ENCODE data around the gene PLXNB1. TPM values are rescaled to one million over a fixed set of nuclear protein-coding genes. Genes with fewer than 3 reads are reported as not detected.

PLXNB1 gene
- polyA plus RNA-seq, 2 of the 4 experiments (the other 2 are of a cell fraction), result 10.0 to 20.9 TPM

DNA sequence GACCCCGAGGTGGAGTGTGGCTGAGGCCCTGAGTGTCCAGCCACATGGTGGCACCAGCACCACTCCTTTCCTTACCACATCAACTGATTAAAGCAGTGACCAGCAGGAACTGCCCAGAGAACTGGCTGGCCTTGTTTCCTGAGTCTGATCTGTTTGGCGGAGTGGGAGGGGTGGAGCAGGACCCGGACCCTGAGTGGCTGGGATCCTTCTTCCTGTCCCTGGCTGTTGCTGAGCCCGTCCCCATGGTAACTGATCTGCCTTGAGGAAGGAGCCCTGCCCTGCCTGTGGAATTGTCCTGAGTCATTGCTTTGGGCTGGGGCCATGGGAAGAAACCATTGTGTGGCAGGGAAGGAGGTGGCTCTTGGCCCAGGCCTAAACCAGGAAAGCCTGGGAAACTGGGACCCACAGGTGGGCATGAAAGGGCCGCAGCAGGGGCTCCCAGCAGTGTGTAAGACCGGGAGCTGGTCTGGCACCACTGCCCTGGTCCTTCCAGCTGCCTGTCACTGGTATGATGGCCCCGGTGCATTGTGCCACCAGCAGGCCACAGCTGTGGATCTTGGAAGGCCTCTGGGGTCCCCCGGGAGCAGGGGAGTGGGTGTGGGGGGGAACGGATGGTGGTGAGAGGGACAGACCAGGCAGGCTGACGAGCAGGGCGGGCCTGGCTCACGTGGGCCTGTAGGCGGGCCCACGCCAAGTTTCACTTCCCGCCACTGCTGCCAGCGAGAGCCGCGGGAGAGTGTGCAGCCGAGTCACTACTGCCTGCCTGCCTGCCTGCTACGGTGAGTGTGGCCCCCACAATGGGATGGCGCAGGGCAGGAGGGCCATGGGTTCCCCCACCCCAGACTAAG, 35.9 kb upstream of the PLXNB1 start:
- no peaks in the 10 kb centered on the region for H3K9me3 ChIP-seq
- POLR2A ChIA-PET, result no interaction called here
- no peak for FAIRE-seq
- CTCF ChIA-PET, result interaction anchor here (0.6 to 4.4 kb wide), 8 partner anchors 12 to 199 kb away, joined by 3 to 39 read pairs (median 5); no protein-coding TSS in a partner anchor
- peak overlapping the region; percentile 91 for H3K4me2 ChIP-seq
- WGBS (ENCODE audit: missing lambda C conversion rate), result 0% methylated on average over 5 of the region's 21 CpGs
- peaks cover 52% of the 10 kb centered on the region for H3K4me1 ChIP-seq
- H3K27ac ChIP-seq, result peak overlapping the region; percentile 96 to 99
- peak; percentile 97 to 98 for DNase-seq (ENCODE audit: low read depth in 1 of 2, low spot score in 1 of 2)
- peak; percentile 90 to 93 for ATAC-seq
- peak overlapping the region; percentile 37 for H3K4me3 ChIP-seq
- TF ChIP-seq RFX5 (IDR thresholded peaks at IDR 0.05), result peak; percentile 72
- TF ChIP-seq CBX2 (IDR thresholded peaks at IDR 0.05; ENCODE audit: borderline replicate concordance, low read depth), result no peak
- no peak for TF ChIP-seq MAZ (IDR thresholded peaks at IDR 0.05; ENCODE audit: borderline replicate concordance, low read depth, low read length)
- TF ChIP-seq TP53 (CRISPR knock-in tag; IDR thresholded peaks at IDR 0.05), result peak; percentile 43; the same call in 1 of the 2 replicates
- no peak for TF ChIP-seq ZNF302 (CRISPR knock-in tag; IDR thresholded peaks at IDR 0.05)
- peak; percentile 96 for TF ChIP-seq MAFK (IDR thresholded peaks at IDR 0.05; ENCODE audit: partially characterized antibody)
- no peak for TF ChIP-seq ZC3H11A (IDR thresholded peaks at IDR 0.05)
- TF ChIP-seq RCOR1 (IDR thresholded peaks at IDR 0.05; ENCODE audit: low read depth, low read length), result no peak
- peak; percentile 90 for TF ChIP-seq E2F6 (IDR thresholded peaks at IDR 0.05; ENCODE audit: borderline replicate concordance, low read depth)
- TF ChIP-seq POLR2A (IDR thresholded peaks at IDR 0.05; ENCODE audit: low read length), result peak; percentile 58
- no peak for TF ChIP-seq PHF8 (IDR thresholded peaks at IDR 0.05; ENCODE audit: borderline replicate concordance, low read depth)
- no peak for TF ChIP-seq HEYL (CRISPR knock-in tag; IDR thresholded peaks at IDR 0.05)
- no peak for TF ChIP-seq CEBPB (IDR thresholded peaks at IDR 0.05)
- no peak for TF ChIP-seq SREBF2 (IDR thresholded peaks at IDR 0.05)
- peak in 1 of 2 experiments; percentile 61; a peak in 2 of 5 replicates for TF ChIP-seq JUN (IDR thresholded peaks at IDR 0.05)
- TF ChIP-seq, protein P1, sequence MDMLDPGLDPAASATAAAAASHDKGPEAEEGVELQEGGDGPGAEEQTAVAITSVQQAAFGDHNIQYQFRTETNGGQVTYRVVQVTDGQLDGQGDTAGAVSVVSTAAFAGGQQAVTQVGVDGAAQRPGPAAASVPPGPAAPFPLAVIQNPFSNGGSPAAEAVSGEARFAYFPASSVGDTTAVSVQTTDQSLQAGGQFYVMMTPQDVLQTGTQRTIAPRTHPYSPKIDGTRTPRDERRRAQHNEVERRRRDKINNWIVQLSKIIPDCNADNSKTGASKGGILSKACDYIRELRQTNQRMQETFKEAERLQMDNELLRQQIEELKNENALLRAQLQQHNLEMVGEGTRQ (IDR thresholded peaks at IDR 0.05), result peak; percentile 68
- TF ChIP-seq EHF (CRISPR knock-in tag; IDR thresholded peaks at IDR 0.05), result peak; percentile 45; the same call in 1 of the 2 replicates
- no peak for TF ChIP-seq KDM5A (IDR thresholded peaks at IDR 0.05)
- TF ChIP-seq NFE2L2 (conservative IDR thresholded peaks at IDR 0.05; ENCODE audit: low read length), result peak; percentile 77
- TF ChIP-seq RAD21 (conservative IDR thresholded peaks at IDR 0.05 in 1 of 2, IDR thresholded peaks at IDR 0.05 in 1 of 2), result peak; percentile 75
- TF ChIP-seq CHD4 (IDR thresholded peaks at IDR 0.05; ENCODE audit: borderline replicate concordance), result no peak
- TF ChIP-seq BHLHE40 (IDR thresholded peaks at IDR 0.05; ENCODE audit: low read depth, low read length), result no peak
- TF ChIP-seq, protein P2, sequence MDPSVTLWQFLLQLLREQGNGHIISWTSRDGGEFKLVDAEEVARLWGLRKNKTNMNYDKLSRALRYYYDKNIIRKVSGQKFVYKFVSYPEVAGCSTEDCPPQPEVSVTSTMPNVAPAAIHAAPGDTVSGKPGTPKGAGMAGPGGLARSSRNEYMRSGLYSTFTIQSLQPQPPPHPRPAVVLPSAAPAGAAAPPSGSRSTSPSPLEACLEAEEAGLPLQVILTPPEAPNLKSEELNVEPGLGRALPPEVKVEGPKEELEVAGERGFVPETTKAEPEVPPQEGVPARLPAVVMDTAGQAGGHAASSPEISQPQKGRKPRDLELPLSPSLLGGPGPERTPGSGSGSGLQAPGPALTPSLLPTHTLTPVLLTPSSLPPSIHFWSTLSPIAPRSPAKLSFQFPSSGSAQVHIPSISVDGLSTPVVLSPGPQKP (IDR thresholded peaks at IDR 0.05; ENCODE audit: low read depth, low read length), result no peak
- TF ChIP-seq, protein P3, sequence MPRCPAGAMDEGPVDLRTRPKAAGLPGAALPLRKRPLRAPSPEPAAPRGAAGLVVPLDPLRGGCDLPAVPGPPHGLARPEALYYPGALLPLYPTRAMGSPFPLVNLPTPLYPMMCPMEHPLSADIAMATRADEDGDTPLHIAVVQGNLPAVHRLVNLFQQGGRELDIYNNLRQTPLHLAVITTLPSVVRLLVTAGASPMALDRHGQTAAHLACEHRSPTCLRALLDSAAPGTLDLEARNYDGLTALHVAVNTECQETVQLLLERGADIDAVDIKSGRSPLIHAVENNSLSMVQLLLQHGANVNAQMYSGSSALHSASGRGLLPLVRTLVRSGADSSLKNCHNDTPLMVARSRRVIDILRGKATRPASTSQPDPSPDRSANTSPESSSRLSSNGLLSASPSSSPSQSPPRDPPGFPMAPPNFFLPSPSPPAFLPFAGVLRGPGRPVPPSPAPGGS (IDR thresholded peaks at IDR 0.05), result 0 out of 3 replicates have a peak, but pooled peaks have one; percentile 11
- no peak for TF ChIP-seq JUNB (IDR thresholded peaks at IDR 0.05)
- 0 out of 2 replicates have a peak, but pooled peaks have one; percentile 41 for TF ChIP-seq ATOH8 (CRISPR knock-in tag; IDR thresholded peaks at IDR 0.05; ENCODE audit: low read depth)
- TF ChIP-seq KDM1A (IDR thresholded peaks at IDR 0.05; ENCODE audit: low read depth), result no peak
- TF ChIP-seq SMC3 (IDR thresholded peaks at IDR 0.05), result peak; percentile 74
- TF ChIP-seq HOXA7 (CRISPR knock-in tag; IDR thresholded peaks at IDR 0.05), result 0 out of 2 replicates have a peak, but pooled peaks have one; percentile 37
- TF ChIP-seq RARB (CRISPR knock-in tag; IDR thresholded peaks at IDR 0.05), result no peak
- peak; percentile 82 for TF ChIP-seq HOXB13 (CRISPR knock-in tag; IDR thresholded peaks at IDR 0.05; ENCODE audit: low read depth)
- TF ChIP-seq RNF2 (IDR thresholded peaks at IDR 0.05; ENCODE audit: borderline replicate concordance, low read depth), result no peak
- no peak for TF ChIP-seq FOSB (CRISPR knock-in tag; IDR thresholded peaks at IDR 0.05)
- TF ChIP-seq NR3C1 (IDR thresholded peaks at IDR 0.05), result no peak
- no peak for TF ChIP-seq HMGXB4 (CRISPR knock-in tag; IDR thresholded peaks at IDR 0.05; ENCODE audit: borderline replicate concordance)

Data from A549 (cell line).